ENCODE data around the gene ZNF2. TPM values are rescaled to one million over a fixed set of nuclear protein-coding genes. Genes with fewer than 3 reads are reported as not detected.

ZNF2 gene
- total RNA-seq, 2 experiments from 2014 or later: 3.4 to 4.6 TPM

DNA sequence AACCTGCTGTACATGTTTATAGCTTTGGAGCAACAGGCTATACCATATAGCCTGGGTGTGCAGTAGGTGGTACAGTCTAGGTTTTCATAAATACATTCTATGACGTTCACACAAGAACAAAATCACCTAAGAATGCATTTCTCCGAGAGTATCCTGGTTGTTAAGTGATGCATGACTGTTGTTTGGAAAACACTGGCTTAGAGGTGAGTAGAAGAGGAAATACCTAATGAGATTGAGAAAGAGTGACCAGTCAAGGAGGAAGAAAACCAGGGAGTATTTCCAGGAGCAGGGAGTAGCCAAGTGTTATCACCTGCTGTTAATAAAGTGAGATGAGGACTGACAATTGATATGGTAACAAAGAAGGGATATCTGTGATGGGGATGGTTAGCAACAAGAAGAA, 38.8 kb downstream of the ZNF2 start:
- H3K36me3 ChIP-seq (ENCODE audit: insufficient read depth, low read length): no peaks in the 10 kb centered on the region; the same call in 1 of the 2 replicates
- no peak overlapping the region for H3K4me3 ChIP-seq (ENCODE audit: low read depth, low read length, poor library complexity, severe bottlenecking)
- H3K9me3 ChIP-seq (ENCODE audit: low read length): peaks cover 12% of the 10 kb centered on the region; the same call in 1 of the 2 replicates
- DNase-seq (ENCODE audit: low spot score): no peak
- no peak overlapping the region for H3K27ac ChIP-seq (ENCODE audit: low read depth, low read length, poor library complexity, severe bottlenecking)
- no peaks in the 10 kb centered on the region for H3K79me2 ChIP-seq (ENCODE audit: insufficient read depth, low read depth, low read length)
- intact Hi-C loops (cut with micrococcal nuclease; ENCODE audit: unreplicated experiment): no loop called here
- H3K4me1 ChIP-seq (ENCODE audit: insufficient read depth, low read length, poor library complexity, severe bottlenecking): peaks cover 4% of the 10 kb centered on the region
- TF ChIP-seq, protein P1, sequence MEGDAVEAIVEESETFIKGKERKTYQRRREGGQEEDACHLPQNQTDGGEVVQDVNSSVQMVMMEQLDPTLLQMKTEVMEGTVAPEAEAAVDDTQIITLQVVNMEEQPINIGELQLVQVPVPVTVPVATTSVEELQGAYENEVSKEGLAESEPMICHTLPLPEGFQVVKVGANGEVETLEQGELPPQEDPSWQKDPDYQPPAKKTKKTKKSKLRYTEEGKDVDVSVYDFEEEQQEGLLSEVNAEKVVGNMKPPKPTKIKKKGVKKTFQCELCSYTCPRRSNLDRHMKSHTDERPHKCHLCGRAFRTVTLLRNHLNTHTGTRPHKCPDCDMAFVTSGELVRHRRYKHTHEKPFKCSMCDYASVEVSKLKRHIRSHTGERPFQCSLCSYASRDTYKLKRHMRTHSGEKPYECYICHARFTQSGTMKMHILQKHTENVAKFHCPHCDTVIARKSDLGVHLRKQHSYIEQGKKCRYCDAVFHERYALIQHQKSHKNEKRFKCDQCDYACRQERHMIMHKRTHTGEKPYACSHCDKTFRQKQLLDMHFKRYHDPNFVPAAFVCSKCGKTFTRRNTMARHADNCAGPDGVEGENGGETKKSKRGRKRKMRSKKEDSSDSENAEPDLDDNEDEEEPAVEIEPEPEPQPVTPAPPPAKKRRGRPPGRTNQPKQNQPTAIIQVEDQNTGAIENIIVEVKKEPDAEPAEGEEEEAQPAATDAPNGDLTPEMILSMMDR (conservative IDR thresholded peaks at IDR 0.05; ENCODE audit: low read length): no peak
- no peak for TF ChIP-seq EZH2phosphoT487 (IDR thresholded peaks at IDR 0.05; ENCODE audit: borderline replicate concordance, low read depth, low read length)
- H3K9me2 ChIP-seq (ENCODE audit: insufficient read depth, low read length): no peaks in the 10 kb centered on the region
- H3K4me2 ChIP-seq (ENCODE audit: low read length): no peak overlapping the region
- H2AFZ ChIP-seq (ENCODE audit: low read length): no peak overlapping the region
- H4K20me1 ChIP-seq (ENCODE audit: insufficient read depth, low read length): no peaks in the 10 kb centered on the region
- no TSS peak for BruUV-seq (replicated peaks)
- POLR2A ChIA-PET: interaction anchor here (0.7 kb wide), 1 partner anchor 57 kb away, joined by 3 read pairs; no protein-coding TSS in a partner anchor
- CTCF ChIA-PET (ENCODE audit: unreplicated experiment): no interaction called here

DNA sequence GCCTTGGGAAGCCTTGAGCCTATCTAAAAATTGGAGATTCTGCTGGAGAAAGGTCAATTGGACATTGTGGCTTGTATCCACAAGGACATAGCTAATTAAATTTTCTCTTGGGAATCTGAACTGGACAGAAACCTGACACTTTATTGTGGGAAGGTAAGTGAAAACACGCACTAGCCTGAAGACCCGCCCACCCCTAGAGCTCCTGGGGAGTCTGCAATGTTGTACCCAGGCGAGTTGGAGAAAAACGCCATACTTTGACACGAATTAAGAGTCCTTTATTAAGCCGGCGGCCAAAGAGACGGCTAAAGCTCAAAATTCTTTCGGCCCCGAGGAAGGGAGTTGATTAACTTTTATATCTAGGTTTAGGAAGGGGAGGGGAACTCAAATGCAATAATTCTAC, 40.5 kb downstream of the ZNF2 start:
- Histone ChIP-seq H3K4me3 (ENCODE audit: low read depth, low read length, poor library complexity, severe bottlenecking) (peak overlapping the region; percentile 83), H4K20me1 (ENCODE audit: insufficient read depth, low read length) (no peaks in the 10 kb centered on the region), H3K9me2 (ENCODE audit: insufficient read depth, low read length) (no peaks in the 10 kb centered on the region), H2AFZ (ENCODE audit: low read length) (peak overlapping the region; percentile 99; the same call in 1 of the 2 replicates), H3K9me3 (ENCODE audit: low read length) (peaks cover 17% of the 10 kb centered on the region; the same call in 1 of the 2 replicates), H3K27ac (ENCODE audit: low read depth, low read length, poor library complexity, severe bottlenecking) (no peak overlapping the region), H3K36me3 (ENCODE audit: insufficient read depth, low read length) (peaks cover under 1% of the 10 kb centered on the region; the same call in 1 of the 2 replicates), H3K79me2 (ENCODE audit: insufficient read depth, low read depth, low read length) (no peaks in the 10 kb centered on the region), H3K4me2 (ENCODE audit: low read length) (peak overlapping the region; percentile 68), H3K4me1 (ENCODE audit: insufficient read depth, low read length, poor library complexity, severe bottlenecking) (peaks cover 4% of the 10 kb centered on the region)
- DNase-seq (ENCODE audit: low spot score): no peak
- no TSS peak for BruUV-seq (replicated peaks)
- no peak for TF ChIP-seq EZH2phosphoT487 (IDR thresholded peaks at IDR 0.05; ENCODE audit: borderline replicate concordance, low read depth, low read length)
- TF ChIP-seq, protein P1 (conservative IDR thresholded peaks at IDR 0.05; ENCODE audit: low read length): no peak
- intact Hi-C loops (cut with micrococcal nuclease; ENCODE audit: unreplicated experiment): loop anchor here (2.0 kb wide), 2 partner anchors 41 to 129 kb away; partner anchors contain the start of gene ZNF2
- POLR2A ChIA-PET: interaction anchor here (1.5 kb wide), 1 partner anchor 84 kb away, joined by 3 read pairs; the partner anchor contains the start of gene MRPS5
- CTCF ChIA-PET (ENCODE audit: unreplicated experiment): no interaction called here

Measured in OCI-LY7 (cell line).